CD14-positive monocyte (primary cell): ENCODE measurements around the gene RPS6KA2. TPM values are rescaled to one million over a fixed set of nuclear protein-coding genes. Genes with fewer than 3 reads are reported as not detected.

Source experiments
- DNase-seq, 3 donors: peaks; one replicate each; pipeline ENCODE4 v3.0.0-alpha.2; 2011 to 2022
- H2AFZ ChIP-seq: 2 replicates; pipeline ENCODE4 v1.6.0; 2012; ENCODE audit warnings: mild to moderate bottlenecking, low read depth, low read length, inconsistent platforms; ENCODE audit not compliant: insufficient read depth, poor library complexity, severe bottlenecking
- H3K27ac ChIP-seq, 2 donors: 1 replicate in 1 of 2; 2 replicates in 1 of 2; pipeline ENCODE4 v1.5.1; 2012 to 2013; ENCODE audit warnings: low read length in 2 of 2, control low read depth in 1 of 2, inconsistent platforms in 1 of 2, low read depth in 1 of 2, mild to moderate bottlenecking in 1 of 2
- H3K27me3 ChIP-seq, 2 donors: one replicate each; pipeline versions ENCODE4 v1.6.0 to v1.6.1; 2011 to 2013; ENCODE audit warnings: low read length in 2 of 2; ENCODE audit not compliant: control insufficient read depth in 2 of 2, insufficient read depth in 2 of 2
- H3K36me3 ChIP-seq, 2 donors: replicated peaks in 1 of 2; 1 replicate in 1 of 2; 2 replicates in 1 of 2; pipeline versions ENCODE4 v1.5.1 to v1.6.1; 2012 to 2013; ENCODE audit warnings: low read length in 2 of 2, control low read depth in 1 of 2, inconsistent platforms in 1 of 2, mild to moderate bottlenecking in 1 of 2; ENCODE audit not compliant: insufficient read depth in 2 of 2, control insufficient read depth in 1 of 2
- H3K4me1 ChIP-seq, 2 donors: 1 replicate in 1 of 2; 2 replicates in 1 of 2; pipeline versions ENCODE4 v1.5.1 to v1.6.1; 2012 to 2013; ENCODE audit warnings: low read length in 2 of 2, control low read depth in 1 of 2, inconsistent platforms in 1 of 2, mild to moderate bottlenecking in 1 of 2, moderate library complexity in 1 of 2; ENCODE audit not compliant: insufficient read depth in 2 of 2, control insufficient read depth in 1 of 2
- H3K4me2 ChIP-seq: replicated peaks from 2 replicates; pipeline ENCODE3; 2012; ENCODE audit warnings: low read length, moderate library complexity, mild to moderate bottlenecking; ENCODE audit not compliant: poor library complexity, severe bottlenecking; ENCODE audit errors: extremely low read depth
- H3K4me3 ChIP-seq, 3 experiments: fragments of 200-600 bp in 1 of 3; sonication (generic) in 1 of 3; replicated peaks in 1 of 3; 1 replicate in 2 of 3; 2 replicates in 1 of 3; pipeline ENCODE4 v1.5.1; 2011 to 2013; ENCODE audit warnings: low read length in 3 of 3, mild to moderate bottlenecking in 3 of 3, control low read depth in 2 of 3, low read depth in 2 of 3, inconsistent platforms in 1 of 3, moderate library complexity in 1 of 3
- H3K79me2 ChIP-seq: 2 replicates; pipeline ENCODE4 v1.6.0; 2012; ENCODE audit warnings: mild to moderate bottlenecking, control low read depth, inconsistent platforms, low read length, moderate library complexity; ENCODE audit not compliant: insufficient read depth
- H3K9ac ChIP-seq: 2 replicates; pipeline ENCODE4 v1.6.0; 2017; ENCODE audit warnings: low read length, mild to moderate bottlenecking; ENCODE audit not compliant: insufficient read depth, poor library complexity, severe bottlenecking
- H3K9me3 ChIP-seq, 2 donors: replicated peaks in 1 of 2; 1 replicate in 1 of 2; 2 replicates in 1 of 2; pipeline versions ENCODE4 v1.5.1 to v1.6.1; 2012 to 2013; ENCODE audit warnings: low read length in 2 of 2, control low read depth in 1 of 2; ENCODE audit not compliant: control insufficient read depth in 1 of 2, insufficient read depth in 1 of 2
- H4K20me1 ChIP-seq: 2 replicates; pipeline ENCODE4 v1.6.0; 2012; ENCODE audit warnings: mild to moderate bottlenecking, low read length, control low read depth, moderate library complexity; ENCODE audit not compliant: insufficient read depth
- H3K27ac Mint-ChIP-seq, 7 donors: one replicate each; pipeline ENCODE4 v1.8.0; 2020; ENCODE audit warnings: mild to moderate bottlenecking in 7 of 7, mixed read lengths in 7 of 7, moderate library complexity in 6 of 7, inconsistent platforms in 2 of 7
- H3K27me3 Mint-ChIP-seq, 3 donors: one replicate each; pipeline ENCODE4 v1.8.0; 2021 to 2022; ENCODE audit warnings: low read depth in 3 of 3, mild to moderate bottlenecking in 3 of 3, mixed read lengths in 3 of 3, moderate library complexity in 3 of 3, inconsistent platforms in 1 of 3
- H3K36me3 Mint-ChIP-seq, 2 donors: one replicate each; pipeline ENCODE4 v1.8.0; 2020; ENCODE audit warnings: mixed read lengths in 2 of 2, inconsistent platforms in 1 of 2, mild to moderate bottlenecking in 1 of 2
- H3K4me1 Mint-ChIP-seq: one replicate; pipeline ENCODE4 v1.8.0; 2020; ENCODE audit warnings: mild to moderate bottlenecking, mixed read lengths
- H3K4me3 Mint-ChIP-seq, 2 donors: one replicate each; pipeline ENCODE4 v1.8.0; 2020; ENCODE audit warnings: mild to moderate bottlenecking in 2 of 2, mixed read lengths in 2 of 2, moderate library complexity in 1 of 2
- H3K9me3 Mint-ChIP-seq, 7 donors: one replicate each; pipeline ENCODE4 v1.8.0; 2020 to 2022; ENCODE audit warnings: mixed read lengths in 7 of 7, mild to moderate bottlenecking in 6 of 7, moderate library complexity in 6 of 7, inconsistent platforms in 2 of 7
- CTCF ChIP-seq: fragments of 200-600 bp; IDR thresholded peaks from one replicate; pipeline ENCODE4 v1.8.0; 2022; ENCODE audit warnings: antibody characterized with exemption, mild to moderate bottlenecking
- WGBS: methylation state at CpG from one replicate; pipeline ENCODE4 v1.1.5; 2013; ENCODE audit warnings: missing lambda C conversion rate; ENCODE audit not compliant: insufficient coverage; 5-methylcytosine and 5-hydroxymethylcytosine counted together
- intact Hi-C, 2 donors: fragments of 100-400 bp; cut with micrococcal nuclease; formaldehyde crosslinking; loops; one replicate each; pipeline versions ENCODE4 v1.15.0 to v1.15.1; 2023
- polyA plus RNA-seq, 3 donors: library from polyadenylated mRNA; depleted of rRNA in 1 of 3; unstranded in 2 of 3; stranded (reverse) in 1 of 3; fragments of 300-500 nt in 2 of 3; fragments of >200 nt in 1 of 3; fragmentation: Illumina TruSeq in 2 of 3; gene quantifications; 1 replicate in 2 of 3; 2 replicates in 1 of 3; pipeline ENCODE4 v1.2.3, GENCODE V29; 2012 to 2021

The RPS6KA2 gene
- polyA plus RNA-seq, 3 donors = 1.4 to 3.1 (median 1.9) TPM

- no peak overlapping the region for H3K4me3 ChIP-seq
- TF ChIP-seq CTCF = no peak
- no peaks in the 10 kb centered on the region for H3K36me3 ChIP-seq
- peaks cover 5 to 24% of the 10 kb centered on the region in 2 donors for H3K27me3 ChIP-seq
- H3K27ac Mint-ChIP-seq = no peak overlapping the region
- H3K79me2 ChIP-seq = no peaks in the 10 kb centered on the region
- H3K4me1 Mint-ChIP-seq = no peaks in the 10 kb centered on the region
- H3K4me1 ChIP-seq = no peaks in the 10 kb centered on the region
- no peak for DNase-seq
- H3K36me3 Mint-ChIP-seq = no peaks in the 10 kb centered on the region
- WGBS = 90% methylated on average over 7 of the region's 9 CpGs
- intact Hi-C loops = no loop called here
- no peaks in the 10 kb centered on the region for H4K20me1 ChIP-seq
- peaks cover 0 to 7% of the 10 kb centered on the region in 2 donors for H3K9me3 ChIP-seq
- H3K27me3 Mint-ChIP-seq = peaks cover 20 to 31% (median 23%) of the 10 kb centered on the region in 3 donors
- H3K27ac ChIP-seq = no peak overlapping the region
- peaks cover 0 to 9% (median 7%) of the 10 kb centered on the region in 7 donors for H3K9me3 Mint-ChIP-seq
- H2AFZ ChIP-seq = no peak overlapping the region
- H3K4me3 Mint-ChIP-seq = no peak overlapping the region
- H3K9ac ChIP-seq = no peak overlapping the region
- no peak overlapping the region for H3K4me2 ChIP-seq
Observed at GRCh38 chr6:166675736-166676135, 48.7 kb upstream of the RPS6KA2 start.

DNA sequence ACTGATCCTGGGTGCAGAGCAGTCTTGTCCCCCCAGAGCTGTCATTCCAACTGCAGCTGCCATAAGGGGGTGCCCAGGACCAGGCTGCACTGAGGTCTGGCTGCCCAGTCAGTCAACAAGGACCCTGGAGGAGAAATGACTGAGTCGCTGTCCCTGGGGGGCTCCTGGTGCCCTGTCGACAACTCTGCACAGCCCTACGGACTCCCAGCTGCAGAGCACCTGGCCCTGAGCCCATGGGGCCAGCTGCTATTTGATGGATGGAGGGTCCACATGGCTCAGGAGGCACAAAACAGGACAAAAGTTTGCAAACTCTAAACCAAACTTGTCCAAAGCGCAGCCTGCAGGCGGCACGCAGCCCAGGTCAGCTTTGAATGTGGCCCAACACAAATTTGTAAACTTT, 46.3 kb upstream of the RPS6KA2 start:
- Histone ChIP-seq H3K36me3 (no peaks in the 10 kb centered on the region), H4K20me1 (no peaks in the 10 kb centered on the region), H3K9me3 (no peaks in the 10 kb centered on the region), H2AFZ (no peak overlapping the region), H3K27ac (no peak overlapping the region), H3K79me2 (no peaks in the 10 kb centered on the region), H3K4me1 (no peaks in the 10 kb centered on the region), H3K4me3 (no peak overlapping the region), H3K4me2 (no peak overlapping the region), H3K9ac (no peak overlapping the region), H3K27me3 (peaks cover 5 to 24% of the 10 kb centered on the region in 2 donors)
- TF ChIP-seq CTCF = no peak
- DNase-seq = no peak
- 67% methylated on average over 2 of the region's 6 CpGs for WGBS
- intact Hi-C loops = no loop called here
- peaks cover 0 to 2% (median 0%) of the 10 kb centered on the region in 7 donors for H3K9me3 Mint-ChIP-seq
- H3K27ac Mint-ChIP-seq = no peak overlapping the region
- no peak overlapping the region for H3K4me3 Mint-ChIP-seq
- H3K27me3 Mint-ChIP-seq = peaks cover 22 to 31% (median 26%) of the 10 kb centered on the region in 3 donors
- H3K4me1 Mint-ChIP-seq = no peaks in the 10 kb centered on the region
- H3K36me3 Mint-ChIP-seq = no peaks in the 10 kb centered on the region
